Natural killer cell (primary cell): ENCODE data around the gene PAX4. TPM values are rescaled to one million over a fixed set of nuclear protein-coding genes. Genes with fewer than 3 reads are reported as not detected.

Experiments
- ATAC-seq, 3 donors: fragments of 150-1000 bp in 2 of 3; fragments of 200-7000 bp in 1 of 3; cut with Tn5 transposase; 1 replicate in 1 of 3; 2 replicates in 2 of 3; pipeline ENCODE4 v1.10.0; 2021; ENCODE audit warnings: mild to moderate bottlenecking in 2 of 3, moderate library complexity in 2 of 3
- DNase-seq, 2 donors: peaks; one replicate each; pipeline versions ENCODE4 v3.0.0 to v3.0.0-alpha.2; 2013 to 2021; ENCODE audit warnings: mixed read lengths in 1 of 2
- H3K27ac ChIP-seq: one replicate; pipeline ENCODE4 v1.5.1; 2013; ENCODE audit warnings: mild to moderate bottlenecking, low read length
- H3K27me3 ChIP-seq: one replicate; pipeline ENCODE4 v1.6.1; 2013; ENCODE audit warnings: low read length; ENCODE audit not compliant: control insufficient read depth, insufficient read depth
- H3K36me3 ChIP-seq: one replicate; pipeline ENCODE4 v1.6.1; 2013; ENCODE audit warnings: low read length; ENCODE audit not compliant: control insufficient read depth, insufficient read depth
- H3K4me1 ChIP-seq: one replicate; pipeline ENCODE4 v1.6.1; 2013; ENCODE audit warnings: low read length; ENCODE audit not compliant: control insufficient read depth, insufficient read depth
- H3K4me3 ChIP-seq: one replicate; pipeline ENCODE4 v1.5.1; 2013; ENCODE audit warnings: low read length
- H3K9me3 ChIP-seq: one replicate; pipeline ENCODE4 v1.6.1; 2013; ENCODE audit warnings: low read length; ENCODE audit not compliant: control insufficient read depth, insufficient read depth
- H3K27ac Mint-ChIP-seq, 2 donors: one replicate each; pipeline ENCODE4 v1.8.0; 2022; ENCODE audit warnings: mild to moderate bottlenecking in 2 of 2, mixed read lengths in 2 of 2, moderate library complexity in 1 of 2
- H3K27me3 Mint-ChIP-seq, 2 donors: one replicate each; pipeline ENCODE4 v1.8.0; 2022; ENCODE audit warnings: low read depth in 2 of 2, mixed read lengths in 2 of 2
- H3K36me3 Mint-ChIP-seq: one replicate; pipeline ENCODE4 v1.8.0; 2022; ENCODE audit warnings: mixed read lengths
- H3K4me1 Mint-ChIP-seq, 2 donors: one replicate each; pipeline ENCODE4 v1.8.0; 2022; ENCODE audit warnings: mixed read lengths in 2 of 2
- H3K4me3 Mint-ChIP-seq: one replicate; pipeline ENCODE4 v1.8.0; 2022; ENCODE audit warnings: mild to moderate bottlenecking, moderate library complexity, mixed read lengths
- H3K9me3 Mint-ChIP-seq, 2 donors: one replicate each; pipeline ENCODE4 v1.8.0; 2022; ENCODE audit warnings: mixed read lengths in 2 of 2
- WGBS: methylation state at CpG from one replicate; pipeline ENCODE4 v1.1.7; 2013; ENCODE audit warnings: missing lambda C conversion rate; ENCODE audit not compliant: insufficient coverage; 5-methylcytosine and 5-hydroxymethylcytosine counted together
- intact Hi-C: fragments of 100-400 bp; cut with micrococcal nuclease; formaldehyde crosslinking; loops from one replicate; pipeline ENCODE4 v1.14.2; 2022
- total RNA-seq, 4 donors: library from RNA; stranded (reverse); fragments of 120-200 nt in 1 of 4; gene quantifications; one replicate each; pipeline versions ENCODE4 v1.2.3 to v1.2.4, GENCODE V29; 2013 to 2022
- TF ChIP-seq, protein P1 (sequence below): fragments of 200-600 bp; IDR thresholded peaks from one replicate; pipeline ENCODE4 v1.8.0; 2022; ENCODE audit warnings: antibody characterized with exemption

The PAX4 gene
- total RNA-seq, 3 donors from 2014 or later (not counting 1 experiment from before 2014, with no cell fraction given): not detected

DNA sequence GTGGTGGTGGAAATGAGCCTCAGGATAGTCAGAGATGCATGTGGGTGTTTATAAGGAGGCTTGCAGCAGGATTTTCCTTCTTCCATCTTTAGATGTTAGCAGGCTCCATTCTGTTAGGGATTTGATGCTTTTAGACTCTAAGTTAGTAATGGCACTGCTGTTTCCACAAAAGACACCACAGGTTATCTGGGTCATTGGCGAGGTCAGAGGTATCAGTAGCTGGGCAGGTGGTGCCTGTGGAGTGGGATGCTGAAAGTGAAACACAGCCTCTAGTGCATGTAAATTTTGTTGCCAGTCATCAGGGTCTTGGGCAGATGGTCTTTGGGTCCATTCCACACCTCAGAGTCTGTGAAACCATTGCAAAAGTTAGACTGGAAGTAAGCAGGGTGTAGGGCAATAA, 833 bp upstream of the PAX4 start:
- WGBS: 86% methylated on average over 1 of the region's 1 CpG
- no peaks in the 10 kb centered on the region for H3K36me3 Mint-ChIP-seq
- Histone ChIP-seq H3K36me3 (no peaks in the 10 kb centered on the region), H3K27me3 (no peaks in the 10 kb centered on the region), H3K9me3 (no peaks in the 10 kb centered on the region), H3K4me3 (no peak overlapping the region), H3K4me1 (no peaks in the 10 kb centered on the region), H3K27ac (no peak overlapping the region)
- DNase-seq (no peak), ATAC-seq (no peak)
- intact Hi-C loops: no loop called here
- TF ChIP-seq, protein P1, sequence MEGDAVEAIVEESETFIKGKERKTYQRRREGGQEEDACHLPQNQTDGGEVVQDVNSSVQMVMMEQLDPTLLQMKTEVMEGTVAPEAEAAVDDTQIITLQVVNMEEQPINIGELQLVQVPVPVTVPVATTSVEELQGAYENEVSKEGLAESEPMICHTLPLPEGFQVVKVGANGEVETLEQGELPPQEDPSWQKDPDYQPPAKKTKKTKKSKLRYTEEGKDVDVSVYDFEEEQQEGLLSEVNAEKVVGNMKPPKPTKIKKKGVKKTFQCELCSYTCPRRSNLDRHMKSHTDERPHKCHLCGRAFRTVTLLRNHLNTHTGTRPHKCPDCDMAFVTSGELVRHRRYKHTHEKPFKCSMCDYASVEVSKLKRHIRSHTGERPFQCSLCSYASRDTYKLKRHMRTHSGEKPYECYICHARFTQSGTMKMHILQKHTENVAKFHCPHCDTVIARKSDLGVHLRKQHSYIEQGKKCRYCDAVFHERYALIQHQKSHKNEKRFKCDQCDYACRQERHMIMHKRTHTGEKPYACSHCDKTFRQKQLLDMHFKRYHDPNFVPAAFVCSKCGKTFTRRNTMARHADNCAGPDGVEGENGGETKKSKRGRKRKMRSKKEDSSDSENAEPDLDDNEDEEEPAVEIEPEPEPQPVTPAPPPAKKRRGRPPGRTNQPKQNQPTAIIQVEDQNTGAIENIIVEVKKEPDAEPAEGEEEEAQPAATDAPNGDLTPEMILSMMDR: no peak
- peaks cover 0 to 7% of the 10 kb centered on the region in 2 donors for H3K4me1 Mint-ChIP-seq
- peaks cover 51 to 71% of the 10 kb centered on the region in 2 donors for H3K27me3 Mint-ChIP-seq
- H3K9me3 Mint-ChIP-seq: no peaks in the 10 kb centered on the region
- H3K27ac Mint-ChIP-seq: no peak overlapping the region
- H3K4me3 Mint-ChIP-seq: no peak overlapping the region

DNA sequence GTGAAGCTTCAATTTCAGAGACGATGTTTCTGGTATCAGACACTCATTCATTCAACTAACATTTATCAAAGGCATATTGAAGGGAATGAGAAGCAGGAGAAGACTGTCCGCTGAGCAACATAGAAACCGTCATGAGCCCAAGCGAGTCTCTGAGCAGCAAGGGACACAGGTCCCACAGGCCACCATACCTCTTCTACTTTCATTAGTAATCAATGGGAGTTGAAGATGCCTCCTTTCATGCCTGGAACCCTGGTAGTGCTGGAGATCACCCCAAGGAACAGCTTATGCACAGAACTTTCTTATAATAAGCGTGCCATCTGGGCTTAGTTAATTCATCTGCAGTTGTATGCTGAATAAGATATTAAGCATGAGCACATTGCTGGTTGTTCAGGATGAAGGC, 1.2 kb downstream of the PAX4 start:
- Histone ChIP-seq H3K9me3 (no peaks in the 10 kb centered on the region), H3K27me3 (no peaks in the 10 kb centered on the region), H3K4me1 (no peaks in the 10 kb centered on the region), H3K4me3 (no peak overlapping the region), H3K27ac (no peak overlapping the region), H3K36me3 (no peaks in the 10 kb centered on the region)
- 94% methylated on average over 4 of the region's 5 CpGs for WGBS
- ATAC-seq (no peak), DNase-seq (no peak)
- intact Hi-C loops: no loop called here
- no peaks in the 10 kb centered on the region for H3K9me3 Mint-ChIP-seq
- H3K4me1 Mint-ChIP-seq: peaks cover 0 to 7% of the 10 kb centered on the region in 2 donors
- no peak overlapping the region for H3K4me3 Mint-ChIP-seq
- TF ChIP-seq, protein P1: no peak
- H3K36me3 Mint-ChIP-seq: no peaks in the 10 kb centered on the region
- no peak overlapping the region for H3K27ac Mint-ChIP-seq
- peaks cover 54 to 61% of the 10 kb centered on the region in 2 donors for H3K27me3 Mint-ChIP-seq

DNA sequence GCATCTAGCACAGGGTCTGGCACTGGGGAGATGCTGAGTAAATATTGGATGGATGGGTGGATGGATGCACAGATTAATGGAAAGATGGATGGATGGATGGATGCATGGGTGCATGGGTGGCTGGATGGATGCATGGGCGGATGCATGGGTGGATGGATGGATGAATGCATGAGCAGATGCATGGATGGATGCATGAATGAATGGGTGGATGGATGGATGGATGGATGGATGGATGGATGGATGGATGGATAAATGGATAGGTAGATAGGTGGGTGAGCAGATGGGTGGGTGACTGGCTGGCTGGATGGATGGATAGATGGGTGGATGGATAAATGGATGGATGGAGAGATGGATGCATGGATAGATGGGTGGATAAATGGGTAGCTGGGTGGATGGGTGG, 5.7 kb downstream of the PAX4 start:
- Histone ChIP-seq H3K9me3 (no peaks in the 10 kb centered on the region), H3K36me3 (no peaks in the 10 kb centered on the region), H3K4me1 (no peaks in the 10 kb centered on the region), H3K4me3 (no peak overlapping the region), H3K27me3 (no peaks in the 10 kb centered on the region), H3K27ac (no peak overlapping the region)
- ATAC-seq (no peak), DNase-seq (no peak)
- Mint-ChIP-seq H3K4me1 (no peaks in the 10 kb centered on the region), H3K36me3 (no peaks in the 10 kb centered on the region), H3K27ac (no peak overlapping the region), H3K4me3 (no peak overlapping the region), H3K27me3 (peaks cover 27 to 28% of the 10 kb centered on the region in 2 donors), H3K9me3 (no peaks in the 10 kb centered on the region)
- intact Hi-C loops: no loop called here
- TF ChIP-seq, protein P1: no peak
- 93% methylated on average over 1 of the region's 1 CpG for WGBS

DNA sequence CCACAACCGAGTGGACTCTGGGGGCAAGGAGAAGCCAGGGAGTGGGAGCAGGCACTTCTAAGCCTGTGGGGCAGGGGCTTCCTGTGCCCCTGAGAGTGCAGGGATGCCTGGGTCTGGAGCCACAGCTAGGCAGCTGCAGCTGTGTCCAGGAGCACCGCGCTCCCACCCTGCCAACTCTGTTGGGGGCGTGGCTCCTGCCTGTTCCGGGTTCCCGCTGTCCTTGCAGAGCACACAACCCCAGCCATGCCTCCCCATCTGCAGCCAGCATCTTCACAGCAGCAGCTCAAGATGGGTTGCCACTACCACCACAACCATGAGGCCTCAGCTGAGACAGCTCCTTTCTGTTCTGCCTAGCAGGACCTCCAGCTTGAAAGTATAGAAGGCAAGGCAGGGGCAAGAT, 8.6 kb downstream of the PAX4 start:
- H3K27me3 Mint-ChIP-seq: peaks cover 13 to 18% of the 10 kb centered on the region in 2 donors
- no peak for ATAC-seq
- TF ChIP-seq, protein P1: no peak
- Histone ChIP-seq H3K4me1 (no peaks in the 10 kb centered on the region), H3K27ac (no peak overlapping the region), H3K36me3 (no peaks in the 10 kb centered on the region), H3K27me3 (no peaks in the 10 kb centered on the region), H3K9me3 (no peaks in the 10 kb centered on the region), H3K4me3 (no peak overlapping the region)
- no peaks in the 10 kb centered on the region for H3K4me1 Mint-ChIP-seq
- intact Hi-C loops: no loop called here
- H3K27ac Mint-ChIP-seq: no peak overlapping the region
- WGBS: 92% methylated on average over 6 of the region's 6 CpGs
- no peak overlapping the region for H3K4me3 Mint-ChIP-seq
- no peaks in the 10 kb centered on the region for H3K9me3 Mint-ChIP-seq
- H3K36me3 Mint-ChIP-seq: no peaks in the 10 kb centered on the region
- DNase-seq: no peak
